Endothelial cell of umbilical vein (primary cell): Measurements from ENCODE around the gene ACIN1. TPM values are rescaled to one million over a fixed set of nuclear protein-coding genes. Genes with fewer than 3 reads are reported as not detected.

Source experiments
- BruUV-seq: library from RNA; stranded (reverse); fragments of 400-500 nt; replicated peaks from 2 replicates; lab custom pipeline; 2021; lab: Mats Ljungman, UMichigan
- CTCF ChIA-PET: fragments of 300-600, 350-600 bp; sonication (Branson Sonifier 250); formaldehyde crosslinking; loops from one replicate; lab custom pipeline; 2021; ENCODE audit warnings: antibody characterized with exemption, inconsistent platforms; lab: Charles Lee
- POLR2A ChIA-PET: fragments of 300-600, 350-600 bp; sonication (Branson Sonifier 250); formaldehyde crosslinking; loops from one replicate; lab custom pipeline; 2021; ENCODE audit warnings: antibody characterized with exemption, inconsistent platforms; lab: Charles Lee
- DNase-seq: peaks from one replicate; pipeline ENCODE4 v3.0.0-alpha.2; 2011; ENCODE audit warnings: low read depth, low spot score
- FAIRE-seq: peaks from 2 replicates; lab custom pipeline; 2011; peaks lifted over from hg19 to GRCh38; lab: Jason Lieb, UNC
- H2AFZ ChIP-seq: 2 replicates; pipeline ENCODE4 v1.6.0; 2012; ENCODE audit warnings: low read depth, low read length, control low read depth, inconsistent platforms
- H3K27ac ChIP-seq: 2 replicates; pipeline ENCODE4 v1.5.1; 2011; ENCODE audit warnings: low read depth, mild to moderate bottlenecking, control low read depth, low read length, moderate library complexity; ENCODE audit not compliant: insufficient read depth
- H3K27me3 ChIP-seq, 2 experiments: 2 replicates each; pipeline versions ENCODE4 v1.6.0 to v1.6.1; 2011; ENCODE audit warnings: low read length in 2 of 2, mixed read lengths in 1 of 2; ENCODE audit not compliant: control insufficient read depth in 2 of 2, insufficient read depth in 2 of 2
- H3K36me3 ChIP-seq, 2 experiments: 2 replicates in 1 of 2; 3 replicates in 1 of 2; pipeline ENCODE4 v1.5.1; 2011; ENCODE audit warnings: low read length in 2 of 2, mild to moderate bottlenecking in 1 of 2, moderate library complexity in 1 of 2; ENCODE audit not compliant: control insufficient read depth in 2 of 2, insufficient read depth in 2 of 2; ENCODE audit errors: extremely low read depth in 1 of 2
- H3K4me1 ChIP-seq: 3 replicates; pipeline ENCODE4 v1.5.1; 2011; ENCODE audit warnings: mild to moderate bottlenecking, low read length; ENCODE audit not compliant: control insufficient read depth, insufficient read depth; ENCODE audit errors: extremely low read depth
- H3K4me2 ChIP-seq: 2 replicates; pipeline ENCODE4 v1.6.1; 2011; ENCODE audit warnings: low read length, control low read depth, mixed read lengths; ENCODE audit not compliant: insufficient read depth
- H3K4me3 ChIP-seq, 3 experiments: fragments of 200-600 bp in 1 of 3; sonication (generic), shearing (Covaris generic) in 1 of 3; replicated peaks in 1 of 3; 2 replicates each; pipeline ENCODE4 v1.5.1; 2011 to 2016; ENCODE audit warnings: control low read depth in 3 of 3, low read length in 3 of 3, mild to moderate bottlenecking in 2 of 3, inconsistent platforms in 1 of 3, low read depth in 1 of 3, moderate library complexity in 1 of 3; ENCODE audit not compliant: insufficient read depth in 1 of 3
- H3K79me2 ChIP-seq: 2 replicates; pipeline ENCODE4 v1.6.0; 2012; ENCODE audit warnings: low read length, inconsistent platforms; ENCODE audit not compliant: control insufficient read depth, insufficient read depth
- H3K9ac ChIP-seq: replicated peaks from 2 replicates; pipeline ENCODE3; 2011; ENCODE audit warnings: low read length, control low read depth; ENCODE audit not compliant: insufficient read depth; ENCODE audit errors: extremely low read depth
- H3K9me1 ChIP-seq: replicated peaks from 3 replicates; pipeline ENCODE4 v1.6.0; 2011; ENCODE audit warnings: mild to moderate bottlenecking, low read length; ENCODE audit not compliant: control insufficient read depth, insufficient read depth; ENCODE audit errors: extremely low read depth
- H3K9me3 ChIP-seq: replicated peaks from 2 replicates; pipeline ENCODE4 v1.5.1; 2012; ENCODE audit warnings: low read length, inconsistent platforms; ENCODE audit not compliant: control insufficient read depth, insufficient read depth
- H4K20me1 ChIP-seq: replicated peaks from 2 replicates; pipeline ENCODE3; 2011; ENCODE audit warnings: mild to moderate bottlenecking, low read length; ENCODE audit not compliant: control insufficient read depth, insufficient read depth; ENCODE audit errors: extremely low read depth
- CTCF ChIP-seq, 2 donors: IDR thresholded peaks; 1 replicate in 1 of 2; 2 replicates in 1 of 2; pipeline ENCODE4 v1.5.1; 2011; ENCODE audit warnings: low read length in 2 of 2, mild to moderate bottlenecking in 2 of 2, moderate library complexity in 2 of 2, control low read depth in 1 of 2, inconsistent platforms in 1 of 2, low read depth in 1 of 2; ENCODE audit not compliant: insufficient read depth in 1 of 2; ENCODE audit errors: extremely low read depth in 1 of 2
- EZH2 ChIP-seq: IDR thresholded peaks from 2 replicates; pipeline ENCODE4 v1.6.1; 2012; ENCODE audit warnings: borderline replicate concordance, low read depth, mild to moderate bottlenecking, moderate library complexity, low read length, inconsistent platforms; ENCODE audit not compliant: severe bottlenecking
- FOS ChIP-seq: IDR thresholded peaks from 2 replicates; pipeline ENCODE4 v1.6.1; 2011; ENCODE audit warnings: mild to moderate bottlenecking, low read length, moderate library complexity, borderline replicate concordance; ENCODE audit not compliant: insufficient read depth
- GATA2 ChIP-seq: IDR thresholded peaks from 2 replicates; pipeline ENCODE4 v1.7.0; 2011; ENCODE audit warnings: low read depth, mild to moderate bottlenecking, moderate library complexity, mixed read lengths, low read length; ENCODE audit not compliant: insufficient read length, insufficient read depth
- JUN ChIP-seq: IDR thresholded peaks from 2 replicates; pipeline ENCODE4 v1.6.1; 2011; ENCODE audit warnings: borderline replicate concordance, low read depth; ENCODE audit not compliant: insufficient read length, insufficient read depth
- MAX ChIP-seq: IDR thresholded peaks from 2 replicates; pipeline ENCODE4 v1.6.1; 2011; ENCODE audit not compliant: insufficient read depth, insufficient read length
- MYC ChIP-seq: IDR thresholded peaks from one replicate; pipeline ENCODE4 v1.6.1; 2011; ENCODE audit warnings: mild to moderate bottlenecking, low read depth, low read length
- POLR2A ChIP-seq: IDR thresholded peaks from 2 replicates; pipeline ENCODE4 v1.6.1; 2012; ENCODE audit warnings: low read depth, mild to moderate bottlenecking, control low read depth, low read length
- POLR2AphosphoS5 ChIP-seq: IDR thresholded peaks from 2 replicates; pipeline ENCODE4 v1.6.1; 2012; ENCODE audit warnings: low read depth, mild to moderate bottlenecking, control low read depth, low read length, moderate library complexity; ENCODE audit not compliant: insufficient read depth
- dilution Hi-C: fragments of 300-500 bp; cut with MboI; formaldehyde crosslinking; loops from one replicate; pipeline ENCODE4 v1.15.0; 2019; ENCODE audit warnings: low sequenced_read_pairs; ENCODE audit not compliant: extremely low pct_ligation_motif_present
- intact Hi-C: fragments of 100-400 bp; cut with micrococcal nuclease; formaldehyde crosslinking; loops from one replicate; pipeline ENCODE4 v1.10.0; 2022
- polyA plus RNA-seq, 4 experiments: library from polyadenylated mRNA; depleted of rRNA in 3 of 4; stranded (reverse) in 3 of 4; unstranded in 1 of 4; fragments of >200 nt; gene quantifications; 2 replicates each; pipeline versions ENCODE4 v1.2.1 to v1.2.3, GENCODE V29; 2011 to 2012; ENCODE audit warnings: missing spikeins in 1 of 4
- total RNA-seq: library from RNA; stranded (reverse); gene quantifications from 2 replicates; pipeline ENCODE4 v1.2.3, GENCODE V29; 2021

Gene ACIN1
- total and polyA plus RNA-seq, 2 donors (not counting 3 experiments of a cell fraction or from before 2014, with no cell fraction given) = 146 to 240 TPM

- POLR2A ChIA-PET = no interaction called here
- CTCF ChIA-PET = interaction anchor here (0.7 to 5.5 kb wide), 4 partner anchors 15 to 46 kb away, joined by 3 to 27 read pairs (median 10); no protein-coding TSS in a partner anchor
Measured at GRCh38 chr14:23009939-23010726, 84.8 kb downstream of the ACIN1 start, which contains the start of gene C14orf93. TSS of gene C14orf93 (minus strand) at chr14:23010143. CDS start at chr14:22999023, 11,120 bp downstream.

More at GRCh38 chr14:23009939-23010726, 84.8 kb downstream of the ACIN1 start, which contains the start of gene C14orf93:
- H3K9ac ChIP-seq = peak within 1 kb of the TSS; percentile 59
- dilution Hi-C loops (no loop called here), intact Hi-C loops (no loop called here)
- peak; percentile 70 for FAIRE-seq
- peak within 1 kb of the TSS; percentile 96 for H2AFZ ChIP-seq
- peak within 1 kb of the TSS; percentile 44 for H3K27ac ChIP-seq
- no peaks in the 10 kb centered on the region for H3K9me3 ChIP-seq
- no peaks in the 10 kb centered on the region for H3K9me1 ChIP-seq
- peak within 1 kb of the TSS; percentile 79 for H3K4me2 ChIP-seq
- peak; percentile 58 for DNase-seq
- no TSS peak for BruUV-seq
- H3K79me2 ChIP-seq = no peaks in the 10 kb centered on the region
- no peaks in the 10 kb centered on the region for H4K20me1 ChIP-seq
- no peaks in the 10 kb centered on the region for H3K36me3 ChIP-seq
- TF ChIP-seq JUN (no peak), GATA2 (no peak), MAX (no peak), POLR2AphosphoS5 (peak; percentile 63), MYC (no peak), FOS (no peak), POLR2A (peak; percentile 68), CTCF (IDR thresholded peaks at IDR 0.05; ENCODE audit: extremely low read depth in 1 of 2, insufficient read depth in 1 of 2, low read depth in 1 of 2, low read length in 2 of 2) (no peak), EZH2 (no peak)
- peak within 1 kb of the TSS; percentile 8 to 73 (median 57) for H3K4me3 ChIP-seq
- peaks cover 29% of the 10 kb centered on the region for H3K4me1 ChIP-seq
- H3K27me3 ChIP-seq = no peaks in the 10 kb centered on the region
